ENCODE measurements around the gene PEF1.
A peak's percentile ranks its signal among the peaks of the same experiment; 100 is the strongest.

The PEF1 gene

DNA sequence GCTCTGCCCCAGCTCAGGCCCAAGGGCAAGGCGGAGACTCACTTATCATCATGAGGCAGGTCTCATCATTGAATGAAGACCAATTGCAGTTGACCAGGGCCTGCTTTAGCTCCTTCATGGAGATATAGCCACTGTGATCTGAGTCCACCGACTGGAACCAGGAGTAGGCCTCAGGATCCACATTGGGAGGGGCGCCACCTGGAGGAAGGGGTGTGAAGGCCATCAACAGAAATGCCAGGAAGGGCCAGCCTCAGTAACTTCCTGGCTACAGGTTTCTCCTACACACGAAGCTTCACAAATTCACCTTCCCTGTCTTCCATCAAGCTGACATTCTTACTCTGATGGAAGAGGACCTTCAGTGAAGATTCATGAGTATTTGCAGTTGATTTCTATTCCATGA lies 11.6 kb downstream of the PEF1 start:
- H3K4me1 ChIP-seq = peaks cover 0 to 22% (median 12%) of the 10 kb centered on the region in 4 donors
- no peak overlapping the region for H3K4me3 ChIP-seq
- H3K27ac ChIP-seq = no peak overlapping the region
- no peaks in the 10 kb centered on the region for H3K27me3 ChIP-seq
- peaks cover 53 to 70% (median 60%) of the 10 kb centered on the region in 3 donors for H3K36me3 ChIP-seq
- no peak for DNase-seq
- TF ChIP-seq, protein P1, sequence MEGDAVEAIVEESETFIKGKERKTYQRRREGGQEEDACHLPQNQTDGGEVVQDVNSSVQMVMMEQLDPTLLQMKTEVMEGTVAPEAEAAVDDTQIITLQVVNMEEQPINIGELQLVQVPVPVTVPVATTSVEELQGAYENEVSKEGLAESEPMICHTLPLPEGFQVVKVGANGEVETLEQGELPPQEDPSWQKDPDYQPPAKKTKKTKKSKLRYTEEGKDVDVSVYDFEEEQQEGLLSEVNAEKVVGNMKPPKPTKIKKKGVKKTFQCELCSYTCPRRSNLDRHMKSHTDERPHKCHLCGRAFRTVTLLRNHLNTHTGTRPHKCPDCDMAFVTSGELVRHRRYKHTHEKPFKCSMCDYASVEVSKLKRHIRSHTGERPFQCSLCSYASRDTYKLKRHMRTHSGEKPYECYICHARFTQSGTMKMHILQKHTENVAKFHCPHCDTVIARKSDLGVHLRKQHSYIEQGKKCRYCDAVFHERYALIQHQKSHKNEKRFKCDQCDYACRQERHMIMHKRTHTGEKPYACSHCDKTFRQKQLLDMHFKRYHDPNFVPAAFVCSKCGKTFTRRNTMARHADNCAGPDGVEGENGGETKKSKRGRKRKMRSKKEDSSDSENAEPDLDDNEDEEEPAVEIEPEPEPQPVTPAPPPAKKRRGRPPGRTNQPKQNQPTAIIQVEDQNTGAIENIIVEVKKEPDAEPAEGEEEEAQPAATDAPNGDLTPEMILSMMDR (IDR thresholded peaks at IDR 0.05) = peak in 1 of 2 experiments; percentile 12
- intact Hi-C loops (cut with DNase I; ENCODE audit: low total_unique reads) = no loop called here
- no peaks in the 10 kb centered on the region for H3K9me3 ChIP-seq

DNA sequence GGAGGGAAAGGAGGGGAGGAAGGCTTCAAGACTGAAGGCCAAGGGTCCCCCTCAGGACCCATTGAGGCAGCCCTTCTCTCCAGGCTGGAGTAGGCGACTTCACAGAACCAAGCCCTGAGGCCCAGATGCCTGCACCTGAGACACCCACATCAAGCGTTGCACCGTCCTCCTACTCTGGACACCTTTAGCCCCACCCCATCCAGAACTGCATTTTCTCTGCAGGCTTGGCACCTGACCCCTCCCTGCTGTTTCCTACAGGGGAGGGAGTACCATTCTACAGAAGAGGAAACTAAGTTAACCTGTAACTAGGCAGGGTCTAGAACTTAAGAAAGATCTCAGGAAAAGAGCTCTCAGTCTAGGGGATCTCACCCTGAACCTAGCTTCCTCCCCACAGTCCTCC lies 12.0 kb downstream of the PEF1 start:
- TF ChIP-seq, protein P1 (IDR thresholded peaks at IDR 0.05) = no peak
- Histone ChIP-seq H3K4me1 (peaks cover 0 to 24% (median 15%) of the 10 kb centered on the region in 4 donors), H3K36me3 (peaks cover 53 to 70% (median 64%) of the 10 kb centered on the region in 3 donors), H3K27me3 (no peaks in the 10 kb centered on the region), H3K4me3 (no peak overlapping the region), H3K9me3 (no peaks in the 10 kb centered on the region), H3K27ac (no peak overlapping the region)
- DNase-seq = no peak
- intact Hi-C loops (cut with DNase I; ENCODE audit: low total_unique reads) = no loop called here

DNA sequence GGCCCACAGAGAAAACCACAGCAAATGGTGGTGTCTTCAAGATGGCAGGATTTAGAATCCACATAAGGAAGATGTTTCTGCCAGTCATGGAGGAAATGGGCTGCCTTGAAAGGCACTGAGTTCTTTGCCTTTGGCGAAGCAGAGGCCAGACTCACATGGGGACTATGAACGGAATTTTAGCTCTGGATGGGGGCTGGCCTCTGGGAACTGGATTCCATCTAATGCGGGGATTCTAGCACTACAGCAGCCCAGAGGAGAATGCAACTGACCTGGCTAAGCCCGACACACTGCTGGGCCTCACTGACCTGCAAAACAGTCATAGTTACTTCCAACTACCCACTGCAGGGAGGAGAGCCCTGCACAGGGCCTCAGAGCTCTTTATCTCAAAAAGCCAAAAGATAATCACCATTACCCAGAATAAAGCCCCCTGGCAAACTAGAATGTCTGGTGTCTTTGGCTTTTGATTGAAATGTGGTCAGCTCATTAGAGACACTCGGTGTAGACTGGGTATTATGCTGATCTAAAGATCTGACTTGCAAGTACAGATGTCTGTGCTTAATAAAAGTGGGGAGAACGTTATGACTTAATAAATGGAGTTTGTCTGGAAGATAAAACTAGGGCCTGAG lies 15.6 kb downstream of the PEF1 start:
- H3K27me3 ChIP-seq = no peaks in the 10 kb centered on the region
- intact Hi-C loops (cut with DNase I; ENCODE audit: low total_unique reads) = no loop called here
- peaks cover 42 to 57% (median 56%) of the 10 kb centered on the region in 3 donors for H3K36me3 ChIP-seq
- DNase-seq = no peak
- peaks cover 0 to 44% (median 37%) of the 10 kb centered on the region in 4 donors for H3K4me1 ChIP-seq
- peak overlapping the region; percentile 83 to 87 for H3K27ac ChIP-seq
- H3K9me3 ChIP-seq = no peaks in the 10 kb centered on the region
- H3K4me3 ChIP-seq = no peak overlapping the region
- TF ChIP-seq, protein P1 (IDR thresholded peaks at IDR 0.05) = no peak

DNA sequence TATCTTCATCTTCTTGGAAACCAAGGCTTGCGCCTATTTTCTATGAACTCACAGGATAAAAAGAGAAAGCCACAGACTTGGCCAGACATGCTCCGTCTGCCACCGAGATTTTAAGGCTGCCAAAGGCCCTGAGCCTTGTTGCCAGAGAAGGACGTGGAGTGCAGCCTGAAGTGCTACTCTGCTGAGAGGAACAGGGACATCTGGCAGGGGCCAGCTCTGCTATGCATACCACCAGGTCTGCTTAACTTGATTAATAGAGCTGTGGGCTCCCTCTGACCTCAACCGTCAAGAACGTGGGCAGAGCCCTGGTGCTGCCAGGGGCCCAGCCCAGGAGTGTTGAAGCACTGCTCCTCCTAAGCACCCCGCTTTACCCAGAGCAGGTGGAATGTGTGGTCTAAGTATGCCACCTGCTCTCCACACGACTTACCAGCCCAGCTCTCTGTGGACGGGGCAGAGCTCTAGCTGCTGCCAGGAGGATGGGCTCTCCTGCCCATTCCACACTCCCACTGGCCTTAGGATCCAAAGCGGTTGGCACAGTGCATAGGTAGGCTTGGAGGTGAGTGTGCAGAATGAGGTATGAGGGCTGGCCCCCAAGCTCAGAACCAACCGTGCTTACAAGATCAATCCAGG lies 16.6 kb downstream of the PEF1 start:
- intact Hi-C loops (cut with DNase I; ENCODE audit: low total_unique reads) = no loop called here
- H3K27ac ChIP-seq = peak overlapping the region; percentile 83 to 87

DNA sequence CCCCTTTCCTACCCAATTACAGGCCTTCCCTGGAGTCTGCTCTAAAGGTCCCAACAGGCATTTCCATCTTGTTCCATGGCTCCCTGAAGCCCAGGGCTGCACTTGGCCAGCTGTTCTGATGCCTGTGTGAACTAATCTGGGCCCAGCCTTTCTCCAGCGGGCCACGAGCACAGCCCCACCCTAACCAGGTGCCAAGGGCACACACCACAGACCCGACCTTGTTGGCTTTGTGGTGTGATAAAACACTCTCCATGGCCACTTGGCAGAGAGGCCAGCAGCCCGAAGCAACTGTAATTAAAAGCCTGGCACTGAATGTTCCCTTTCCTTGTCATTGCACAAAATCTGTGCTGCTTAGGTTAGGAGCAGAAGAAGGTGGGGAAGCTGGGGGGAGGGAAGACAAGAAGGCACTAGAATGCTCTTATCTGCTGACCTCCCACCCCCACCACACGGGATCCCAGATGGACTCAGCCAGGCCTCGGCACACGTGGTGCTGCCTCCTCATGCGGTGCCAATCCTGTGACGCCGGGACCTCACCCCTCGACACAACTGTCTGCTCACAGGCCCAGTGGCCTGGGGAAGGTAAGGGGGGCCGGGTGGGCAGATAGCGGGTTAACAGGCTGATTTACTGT lies 17.3 kb downstream of the PEF1 start:
- Histone ChIP-seq H3K27me3 (no peaks in the 10 kb centered on the region), H3K36me3 (peaks cover 34 to 45% (median 43%) of the 10 kb centered on the region in 3 donors), H3K4me1 (peaks cover 0 to 47% (median 39%) of the 10 kb centered on the region in 4 donors), H3K4me3 (no peak overlapping the region), H3K27ac (peak overlapping the region; percentile 83 to 87), H3K9me3 (no peaks in the 10 kb centered on the region)
- TF ChIP-seq, protein P1 (IDR thresholded peaks at IDR 0.05) = no peak
- intact Hi-C loops (cut with DNase I; ENCODE audit: low total_unique reads) = no loop called here
- peak; percentile 45 to 88 for DNase-seq

More for the DNA sequence above, 16.6 kb downstream of the PEF1 start:
- Histone ChIP-seq H3K9me3 (no peaks in the 10 kb centered on the region), H3K36me3 (peaks cover 40 to 51% (median 49%) of the 10 kb centered on the region in 3 donors), H3K4me1 (peaks cover 0 to 44% (median 37%) of the 10 kb centered on the region in 4 donors), H3K4me3 (no peak overlapping the region), H3K27me3 (no peaks in the 10 kb centered on the region)
- TF ChIP-seq, protein P1 (IDR thresholded peaks at IDR 0.05) = no peak
- peak; percentile 45 to 87 for DNase-seq
